Femur (tissue), 1 donor: Measurements from ENCODE around the gene LRRC37B.
"Not testable (repeated sequence)": the region's sequence is repeated elsewhere in the genome, so short reads cannot be mapped to it uniquely, and the experiment has no call there.

Experiments
- DNase-seq: peaks from one replicate; pipeline ENCODE4 v3.0.0-alpha.2; 2017

LRRC37B gene

DNA sequence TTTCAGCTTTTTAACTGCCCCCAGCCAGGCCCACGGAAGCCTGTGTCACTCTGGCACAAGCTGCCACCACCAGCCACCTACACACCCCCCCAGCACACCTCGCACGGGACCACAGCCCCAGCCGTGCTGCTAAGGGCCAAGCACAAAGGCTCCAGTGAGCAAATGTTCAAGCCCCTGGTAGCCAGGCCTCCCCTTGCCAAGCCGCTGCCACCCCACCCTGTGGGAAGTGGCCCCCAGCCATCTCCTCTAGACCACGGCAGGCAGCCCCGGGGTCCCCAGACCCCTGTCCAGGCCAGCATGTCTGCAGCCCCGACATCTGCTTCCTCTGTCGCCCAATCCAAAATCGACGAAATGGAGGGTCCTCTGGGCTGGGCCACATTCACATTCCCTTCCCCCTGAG is 35.1 kb downstream of the LRRC37B start:
- DNase-seq, result not testable (repeated sequence)

DNA sequence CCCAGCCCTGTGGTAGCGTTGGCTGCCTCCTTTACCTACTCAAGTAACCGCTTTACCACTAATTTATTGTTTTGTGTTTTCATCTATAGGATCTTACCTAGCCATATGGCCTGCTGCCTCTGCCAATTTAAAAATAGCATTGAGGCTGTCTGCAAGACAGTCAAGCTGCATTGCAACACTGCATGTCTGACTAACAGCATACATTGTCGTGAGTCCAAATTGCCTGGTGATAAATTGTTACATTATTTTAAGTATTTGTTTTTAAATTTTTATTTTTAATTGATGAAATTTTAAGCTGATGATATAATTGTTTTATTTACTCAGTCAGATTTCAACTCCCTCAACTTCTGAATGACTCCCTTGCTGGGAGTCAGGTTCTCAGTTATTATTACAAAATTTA is 38.4 kb downstream of the LRRC37B start:
- not testable (repeated sequence) for DNase-seq

DNA sequence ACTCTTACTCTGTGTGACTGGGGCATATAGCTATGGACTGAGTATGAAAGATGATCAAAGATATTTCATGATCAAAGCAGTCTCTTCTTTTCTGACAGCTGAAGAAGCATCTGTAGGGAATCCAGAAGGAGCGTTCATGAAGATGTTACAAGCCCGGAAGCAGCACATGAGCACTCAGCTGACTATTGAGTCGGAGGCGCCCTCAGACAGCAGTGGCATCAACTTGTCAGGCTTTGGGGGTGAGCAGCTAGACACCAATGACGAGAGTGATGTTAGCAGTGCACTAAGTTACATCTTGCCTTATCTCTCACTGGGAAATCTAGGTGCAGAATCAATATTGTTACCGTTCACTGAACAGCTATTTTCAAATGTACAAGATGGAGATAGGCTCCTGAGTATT is 40.5 kb downstream of the LRRC37B start:
- not testable (repeated sequence) for DNase-seq

- DNase-seq, result not testable (repeated sequence)
These were observed 47.8 kb downstream of the LRRC37B start for GRCh38 chr17:32054985-32055384.

DNA sequence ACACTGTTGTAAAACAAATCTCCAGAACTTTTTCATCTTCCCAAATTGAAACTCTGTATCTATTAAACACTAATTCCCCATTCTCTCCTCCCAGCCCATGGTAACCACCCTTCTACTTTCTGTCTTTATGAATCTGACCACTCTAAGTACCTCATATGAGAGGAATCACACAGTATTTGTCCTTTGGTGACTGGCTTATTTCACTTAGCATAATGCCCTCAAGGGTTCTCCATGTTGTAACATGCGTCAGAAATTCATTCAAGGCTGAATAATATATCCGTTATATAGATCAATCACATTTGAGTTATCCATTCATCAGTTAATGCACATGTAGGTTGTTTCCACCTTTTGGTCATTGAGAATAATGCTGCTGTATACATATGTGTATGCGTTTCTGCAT is 48.2 kb downstream of the LRRC37B start:
- not testable (repeated sequence) for DNase-seq

DNA sequence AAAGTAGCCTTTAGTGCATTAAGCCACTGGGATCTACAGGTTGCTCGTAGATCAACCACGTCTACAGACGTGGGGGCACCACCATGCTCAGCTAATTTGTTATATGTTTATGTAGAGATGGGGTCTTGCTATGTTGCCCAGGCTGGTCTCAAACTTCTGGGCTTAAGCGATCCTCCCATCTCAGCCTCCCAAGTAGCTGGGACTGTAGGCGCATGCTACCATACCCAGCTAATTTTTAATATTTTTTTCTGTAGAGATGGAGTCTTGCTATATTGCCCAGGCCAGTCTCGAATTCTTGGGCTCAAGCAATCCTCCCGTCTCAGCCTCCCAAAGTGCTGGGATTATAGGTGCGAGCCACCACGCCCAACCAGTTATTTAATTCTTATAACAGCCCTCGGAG is 49.3 kb downstream of the LRRC37B start:
- not testable (repeated sequence) for DNase-seq

DNA sequence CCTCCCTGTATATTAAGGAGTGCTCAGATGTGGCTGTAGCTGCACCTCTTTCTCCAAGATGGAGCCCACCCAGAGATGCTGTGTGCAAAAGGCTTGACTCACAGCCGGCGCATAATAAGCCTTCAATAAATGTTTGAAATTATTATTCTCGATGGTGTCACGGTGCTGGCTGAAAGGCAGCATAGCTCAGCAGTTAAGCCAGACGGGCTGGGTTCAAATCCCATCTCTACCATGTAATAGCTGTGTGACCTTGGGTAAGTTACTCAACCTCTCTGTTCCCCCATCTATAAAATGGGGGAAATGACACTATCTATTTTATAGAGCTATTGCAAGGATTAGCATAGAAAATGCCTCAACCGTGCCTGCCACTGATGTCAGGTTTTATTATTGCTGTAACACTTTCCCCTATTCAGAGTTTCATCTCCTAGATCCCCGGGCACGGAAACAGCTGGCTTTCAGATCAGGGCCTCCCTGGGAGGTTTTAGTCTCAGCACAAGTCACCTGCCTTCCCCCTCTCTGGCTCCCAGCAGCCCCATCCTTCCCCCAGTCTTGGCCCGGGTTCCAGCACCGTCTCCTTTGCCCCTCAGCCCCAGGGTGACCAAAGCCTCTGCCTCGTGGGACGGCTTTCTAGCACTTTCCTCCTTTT is 50.4 kb downstream of the LRRC37B start:
- not testable (repeated sequence) for DNase-seq

GRCh38 chr17:32060695-32061094 is 53.5 kb downstream of the LRRC37B start:
- not testable (repeated sequence) for DNase-seq

DNA sequence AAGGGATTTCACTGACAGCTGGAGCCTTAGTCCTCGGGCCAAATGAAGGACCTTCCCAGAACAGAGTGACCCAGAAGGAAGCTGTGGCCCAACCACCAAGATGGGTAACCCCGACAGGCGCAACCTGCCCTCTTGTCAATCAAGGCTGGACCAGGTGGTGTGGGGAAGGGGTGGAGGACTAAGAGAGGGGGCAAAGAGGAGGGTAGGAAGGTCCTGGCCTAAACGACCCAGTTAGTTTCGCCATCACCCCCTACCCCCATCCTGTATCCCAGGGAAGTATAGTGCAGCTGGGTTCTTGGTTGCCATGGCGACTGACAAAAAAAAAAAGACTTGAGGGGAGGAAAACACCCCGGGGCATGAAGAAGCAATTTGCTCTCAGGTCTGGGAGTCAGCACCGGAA is 54.7 kb downstream of the LRRC37B start:
- not testable (repeated sequence) for DNase-seq

DNA sequence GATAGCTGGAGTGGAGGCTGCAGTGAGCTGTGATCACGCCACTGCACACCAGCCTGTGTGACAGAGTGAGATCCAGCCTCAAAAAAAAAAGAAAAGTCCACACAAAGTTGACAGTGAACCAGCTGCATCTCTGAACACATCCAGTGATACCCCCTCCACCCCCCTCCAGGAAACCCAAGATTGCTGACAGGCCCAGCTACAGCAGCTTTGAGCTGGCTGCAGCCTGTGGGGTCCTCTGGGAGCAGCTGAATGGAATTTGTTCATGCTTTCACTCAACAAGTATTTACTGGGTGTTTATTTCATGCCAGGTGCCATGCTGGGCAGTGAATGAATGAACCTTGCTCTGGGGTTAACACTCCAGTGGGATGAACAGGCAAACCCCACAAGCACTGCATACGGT is 56.9 kb downstream of the LRRC37B start:
- DNase-seq, result not testable (repeated sequence)

DNA sequence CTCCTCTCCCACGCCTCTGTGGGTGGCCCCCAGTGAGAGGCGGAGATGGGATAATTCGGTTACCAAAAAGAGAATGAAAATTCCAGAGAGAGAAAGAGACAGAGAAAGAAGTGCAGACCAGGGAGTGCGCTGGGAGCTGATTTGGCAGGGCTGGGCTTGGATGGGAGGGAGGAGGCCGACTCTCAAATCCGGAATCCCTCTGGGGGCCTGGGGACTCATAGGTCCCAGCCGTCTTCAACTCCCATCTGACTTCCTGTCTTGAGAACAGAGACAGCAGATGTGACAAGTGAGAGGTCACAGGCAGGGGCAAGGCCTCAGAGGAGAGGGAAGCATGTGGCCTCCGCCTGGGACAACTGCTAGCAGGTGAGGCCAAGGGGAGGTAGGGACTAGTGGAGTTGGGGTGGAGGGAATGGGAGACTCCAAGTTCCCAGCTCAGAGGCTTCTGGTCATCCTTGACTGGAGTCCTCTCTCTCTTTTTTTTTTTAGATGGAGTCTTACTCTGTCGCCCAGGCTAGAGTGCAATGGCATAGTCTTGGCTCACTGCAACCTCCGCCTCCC is 59.0 kb downstream of the LRRC37B start:
- DNase-seq, result not testable (repeated sequence)

GRCh38 chr17:32066863-32067642 is 59.9 kb downstream of the LRRC37B start:
- not testable (repeated sequence) for DNase-seq

GRCh38 chr17:32069067-32069466 is 61.9 kb downstream of the LRRC37B start:
- not testable (repeated sequence) for DNase-seq

DNA sequence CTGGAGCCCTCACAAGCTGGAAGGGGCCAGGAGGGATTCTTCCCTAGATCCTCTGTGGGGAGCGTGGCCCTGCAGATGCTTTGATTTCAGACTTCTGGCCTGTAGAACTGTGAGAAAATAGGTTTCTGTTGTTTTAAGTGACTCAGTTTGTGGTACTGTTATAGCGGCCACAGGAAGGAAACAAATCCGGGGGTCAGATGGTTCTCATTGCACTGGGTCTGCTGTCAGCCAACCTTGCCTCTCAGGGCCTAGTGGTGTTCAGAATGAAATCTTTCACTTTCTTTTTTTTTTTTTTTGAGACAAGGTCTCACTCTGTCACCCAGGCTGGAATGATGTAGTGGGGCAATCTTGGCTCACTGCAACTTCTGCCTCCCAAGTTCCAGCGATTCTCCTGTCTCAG is 64.8 kb downstream of the LRRC37B start:
- DNase-seq, result not testable (repeated sequence)

- not testable (repeated sequence) for DNase-seq
These were observed 65.9 kb downstream of the LRRC37B start for GRCh38 chr17:32073131-32073530.

- peak; percentile 81 for DNase-seq
These were observed 72.6 kb downstream of the LRRC37B start for GRCh38 chr17:32079753-32080152.

DNA sequence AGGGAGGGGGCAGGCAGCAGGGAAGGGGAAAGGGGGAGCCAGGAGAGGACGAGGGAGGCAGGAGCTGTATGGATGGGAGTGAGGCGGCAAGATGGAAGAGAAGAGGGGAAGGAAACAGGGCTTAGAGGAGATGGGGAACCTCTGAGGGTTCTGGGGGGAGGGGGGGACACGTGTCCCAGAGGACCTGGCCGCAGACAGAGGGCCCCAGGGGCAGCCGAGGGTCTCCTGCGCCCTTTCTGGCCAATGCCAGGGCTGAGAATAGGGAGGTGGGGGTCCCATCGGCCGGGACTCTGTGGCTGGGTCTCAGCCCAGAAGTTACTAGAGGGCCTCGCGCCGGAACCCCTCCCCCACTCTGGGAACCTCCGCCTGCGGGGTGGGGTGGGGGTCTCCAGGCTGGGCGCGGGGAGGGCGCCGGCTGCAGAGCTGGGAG is 76.4 kb downstream of the LRRC37B start:
- not testable (repeated sequence) for DNase-seq

DNA sequence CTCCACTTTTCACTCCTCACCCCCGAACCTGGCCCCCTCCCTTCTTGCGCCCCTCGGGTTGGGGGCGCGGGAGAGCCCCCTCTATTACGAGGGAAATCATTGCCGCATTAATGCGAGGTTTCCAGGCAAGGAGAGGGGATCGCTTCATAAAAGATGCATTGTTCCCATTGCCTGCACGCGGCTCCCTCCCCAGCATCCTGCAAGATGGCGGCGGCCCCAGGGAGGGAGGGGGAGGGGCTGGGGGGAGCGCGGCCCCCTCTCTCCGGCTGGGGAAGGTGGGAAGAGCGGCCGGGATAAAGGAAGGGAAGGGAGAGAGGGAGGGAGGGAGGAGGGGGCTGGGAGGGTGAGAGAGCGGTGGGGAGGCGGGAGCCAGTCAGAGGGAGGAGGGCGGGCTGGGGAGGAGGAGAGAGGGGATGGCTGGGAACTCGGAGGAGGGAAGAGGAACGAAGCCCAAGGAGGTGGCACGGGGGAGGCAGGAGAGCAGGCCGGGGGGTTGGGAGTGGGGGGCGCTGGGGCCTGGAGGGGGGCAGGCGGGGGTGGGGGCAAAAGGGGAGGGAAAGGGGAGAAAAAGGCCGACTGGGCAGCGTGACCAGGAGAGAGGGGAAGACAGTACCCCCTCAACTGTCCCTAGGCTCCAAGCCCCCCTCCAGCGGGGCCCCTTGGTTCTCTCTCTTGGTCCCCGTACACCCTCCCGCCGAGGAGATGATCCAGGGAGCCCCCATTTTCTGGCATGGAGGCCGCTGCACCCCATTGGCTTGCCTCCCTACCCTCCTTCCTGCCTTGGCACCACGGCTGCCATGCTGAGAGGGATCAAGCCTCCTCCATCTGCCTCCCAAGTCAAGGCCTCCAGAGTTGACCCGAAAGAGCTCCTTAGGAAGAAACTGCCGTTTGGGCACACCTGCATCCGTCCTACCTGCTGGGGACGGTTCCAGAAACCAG is 77.1 kb downstream of the LRRC37B start:
- peak; percentile 90 for DNase-seq

DNA sequence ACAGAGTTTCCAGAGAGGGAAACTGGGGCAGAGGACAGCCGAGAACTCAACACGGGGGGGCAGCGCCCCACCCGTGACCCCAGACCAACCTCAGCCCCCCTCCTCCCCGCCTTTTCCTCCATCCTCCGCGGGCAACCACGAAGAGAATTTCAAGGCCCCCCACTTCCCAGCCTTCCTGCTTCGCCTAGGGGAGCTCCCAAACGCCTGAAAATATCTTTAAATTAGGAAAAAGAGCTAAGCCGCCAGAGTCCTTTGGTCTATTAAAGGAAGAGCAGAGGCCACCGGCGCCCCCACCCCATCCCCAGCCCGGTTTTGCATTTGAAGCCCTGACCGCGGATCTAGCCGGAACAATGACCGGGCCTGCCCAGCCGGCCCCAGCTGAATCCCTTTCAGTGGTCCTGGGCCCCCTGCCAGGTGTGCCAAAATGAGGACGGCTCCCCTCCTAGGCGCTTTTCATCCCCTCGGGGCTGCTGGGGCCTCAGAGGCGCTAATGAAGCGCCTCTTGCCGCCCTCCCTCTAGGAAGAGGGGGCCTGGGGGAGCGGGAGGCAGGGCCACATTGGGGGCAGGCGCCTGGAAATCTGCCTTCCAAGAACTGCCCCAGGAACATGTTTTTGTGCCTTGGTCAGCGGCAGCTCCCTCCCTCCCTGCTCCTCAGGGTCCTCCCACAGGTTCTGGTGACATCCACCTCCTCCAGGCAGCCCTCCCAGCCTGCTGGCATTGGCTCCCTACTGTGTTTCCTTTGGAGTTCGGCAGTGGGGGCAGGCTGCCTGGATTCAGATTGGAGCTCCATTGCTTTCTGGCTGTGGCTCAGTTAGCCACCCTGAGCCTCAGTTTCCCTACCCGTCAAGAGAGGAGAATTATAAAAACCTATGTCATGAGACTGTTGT is 78.0 kb downstream of the LRRC37B start:
- not testable (repeated sequence) for DNase-seq

- DNase-seq, result not testable (repeated sequence)
These were observed 79.7 kb downstream of the LRRC37B start for GRCh38 chr17:32086833-32087232.

- not testable (repeated sequence) for DNase-seq
These were observed 84.9 kb downstream of the LRRC37B start for GRCh38 chr17:32092062-32092461.

GRCh38 chr17:32099686-32100085 is 92.5 kb downstream of the LRRC37B start:
- DNase-seq, result no peak
